CD4-positive, alpha-beta T cell treated with Interleukin-4 for 1 hour (primary cell): ENCODE data around the gene ABHD12B.

Experiments
- DNase-seq, 2 donors: peaks; one replicate each; pipeline ENCODE4 v3.0.0-alpha.2; 2020 to 2022

ABHD12B gene, protein sequence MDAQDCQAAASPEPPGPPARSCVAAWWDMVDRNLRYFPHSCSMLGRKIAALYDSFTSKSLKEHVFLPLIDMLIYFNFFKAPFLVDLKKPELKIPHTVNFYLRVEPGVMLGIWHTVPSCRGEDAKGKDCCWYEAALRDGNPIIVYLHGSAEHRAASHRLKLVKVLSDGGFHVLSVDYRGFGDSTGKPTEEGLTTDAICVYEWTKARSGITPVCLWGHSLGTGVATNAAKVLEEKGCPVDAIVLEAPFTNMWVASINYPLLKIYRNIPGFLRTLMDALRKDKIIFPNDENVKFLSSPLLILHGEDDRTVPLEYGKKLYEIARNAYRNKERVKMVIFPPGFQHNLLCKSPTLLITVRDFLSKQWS

DNA sequence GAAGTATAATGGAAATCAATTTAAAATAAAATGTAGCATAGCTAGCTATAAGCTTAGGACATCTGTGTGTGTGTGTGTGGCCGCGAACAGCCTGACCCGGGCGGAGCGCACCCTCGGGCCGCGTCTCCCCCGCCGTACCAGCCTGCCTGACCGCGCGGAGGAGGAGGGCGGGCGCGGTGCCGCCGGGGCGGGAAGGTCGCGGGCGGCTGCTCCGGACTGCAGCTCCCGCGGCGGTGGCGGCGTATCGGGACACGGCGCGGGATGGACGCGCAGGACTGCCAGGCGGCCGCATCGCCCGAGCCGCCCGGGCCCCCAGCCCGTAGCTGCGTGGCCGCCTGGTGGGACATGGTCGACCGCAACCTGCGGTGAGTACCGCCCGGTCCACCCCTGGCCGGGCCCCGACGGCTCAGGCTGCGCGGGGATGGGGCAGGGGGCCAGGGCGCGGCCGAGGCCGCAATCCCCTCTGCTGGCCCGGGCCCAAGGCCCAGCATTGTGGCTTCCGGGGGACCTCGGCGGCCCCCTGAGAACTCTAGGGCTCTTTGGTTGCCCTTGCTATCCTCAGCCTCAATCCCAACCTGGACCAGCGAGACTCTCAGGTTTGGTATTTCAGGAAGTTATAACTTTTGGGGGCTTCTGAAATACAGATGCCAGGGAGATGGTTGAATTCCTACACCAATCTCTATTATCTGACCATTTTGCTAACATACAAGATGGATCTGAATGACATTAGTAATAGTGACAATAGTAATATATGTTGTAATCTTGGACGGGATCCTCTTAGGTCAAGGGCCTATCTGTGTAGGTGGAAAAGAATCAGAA lies at the start of gene ABHD12B:
TSS of gene ABHD12B (plus strand) at position 140 of the 819 bp plus-strand sequence. CDS start at position 262, 122 bp downstream.
- no peak for DNase-seq

DNA sequence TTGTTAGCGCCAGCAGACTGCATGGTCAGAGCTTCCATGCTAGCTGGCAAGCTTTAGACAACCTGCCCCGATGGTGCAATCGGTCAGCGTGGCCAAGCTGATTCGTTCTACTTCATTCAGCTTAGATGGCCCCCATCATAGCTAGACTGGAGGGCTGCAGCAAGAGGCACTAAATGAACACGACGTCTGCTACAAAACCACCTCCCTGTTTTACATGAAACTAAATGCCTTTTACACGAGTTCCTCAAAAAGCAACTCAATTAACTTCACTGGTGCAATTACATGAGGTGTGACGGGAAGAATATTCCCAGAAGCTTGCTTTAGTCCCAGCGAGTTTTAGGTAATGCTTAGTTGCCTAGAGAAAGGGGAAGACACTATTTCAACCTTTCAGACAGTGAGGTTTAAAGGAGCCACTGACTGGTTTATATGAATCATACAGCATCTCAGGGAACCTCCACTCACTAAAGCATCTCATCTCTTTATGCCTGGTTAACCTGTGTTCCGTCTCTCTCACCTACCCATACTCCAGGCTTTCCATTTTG lies 49.3 kb upstream of the ABHD12B start:
- DNase-seq: no peak

DNA sequence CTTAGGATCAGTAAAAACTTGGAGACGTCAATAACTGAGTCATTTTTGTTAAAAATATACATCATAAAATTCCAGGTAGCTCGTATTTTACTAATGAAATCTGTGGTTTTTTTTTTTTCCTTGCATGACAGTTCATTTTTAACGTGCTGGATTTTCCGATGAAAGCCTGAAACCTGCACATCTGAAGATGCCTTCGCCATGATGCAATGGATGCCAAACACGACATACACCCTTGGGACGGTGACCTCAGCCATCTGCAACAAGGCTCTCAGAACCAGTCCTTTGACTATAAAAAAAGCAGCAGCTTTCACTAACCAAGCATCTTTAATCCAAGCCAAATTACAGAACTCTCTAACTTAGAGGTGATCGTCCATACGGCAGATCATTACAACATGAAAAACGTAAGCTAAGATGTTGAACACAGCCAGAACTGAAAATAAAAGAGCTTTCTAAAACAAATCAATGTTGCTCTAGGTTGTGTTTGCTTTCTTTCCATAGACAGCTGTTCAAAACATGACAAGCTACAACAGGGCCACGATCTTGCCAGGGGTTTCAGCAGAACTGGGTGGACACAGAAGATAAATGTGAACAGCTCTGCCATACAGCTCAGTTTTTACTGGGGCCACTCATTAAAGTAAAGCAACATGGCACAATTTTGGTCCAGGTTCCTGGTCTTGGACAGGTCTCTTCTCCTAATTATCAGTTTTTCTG lies 48.6 kb upstream of the ABHD12B start:
- DNase-seq: peak in 1 of 2 donors; percentile 19

DNA sequence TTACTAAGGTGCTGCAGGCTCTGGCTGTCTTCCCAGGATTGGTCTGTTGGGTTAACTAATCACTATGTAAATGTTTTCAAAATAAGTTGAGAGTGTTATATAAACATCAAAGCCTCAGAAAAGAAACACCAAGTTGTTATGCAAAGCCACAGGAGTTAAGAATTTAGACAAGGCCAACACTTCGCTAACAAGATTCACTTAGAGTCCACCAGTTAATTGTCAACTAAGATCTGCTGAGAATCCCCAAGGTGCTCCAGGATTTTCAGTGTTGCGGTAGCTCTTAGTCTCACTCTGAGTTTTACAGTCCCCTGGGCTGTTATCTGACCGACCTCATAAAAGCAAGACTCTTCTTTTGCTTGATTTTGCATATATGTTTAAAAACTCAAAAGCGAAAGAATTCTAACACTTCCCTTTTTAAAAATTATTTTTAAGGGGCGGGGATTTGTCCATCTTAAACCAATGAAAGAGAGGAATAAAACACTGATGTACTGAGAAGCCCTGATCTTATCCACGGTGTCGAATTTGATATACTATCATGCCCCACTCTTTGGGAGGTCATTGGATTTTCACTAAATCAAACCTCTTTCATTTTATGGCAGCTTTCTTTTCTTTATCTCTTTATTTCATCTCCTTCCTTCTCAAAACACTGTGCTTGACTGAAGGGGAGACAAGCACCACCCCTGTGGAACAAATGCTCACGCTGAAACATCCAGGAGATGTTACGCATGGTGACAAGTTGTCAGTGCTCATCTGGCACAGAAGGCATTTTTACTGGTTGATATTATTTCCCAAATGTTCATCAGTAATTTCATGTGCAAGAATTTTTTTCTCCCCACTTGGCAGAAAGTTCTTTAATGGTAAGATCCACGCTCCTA lies 47.9 kb upstream of the ABHD12B start:
- peak in 1 of 2 donors; percentile 45 for DNase-seq

DNA sequence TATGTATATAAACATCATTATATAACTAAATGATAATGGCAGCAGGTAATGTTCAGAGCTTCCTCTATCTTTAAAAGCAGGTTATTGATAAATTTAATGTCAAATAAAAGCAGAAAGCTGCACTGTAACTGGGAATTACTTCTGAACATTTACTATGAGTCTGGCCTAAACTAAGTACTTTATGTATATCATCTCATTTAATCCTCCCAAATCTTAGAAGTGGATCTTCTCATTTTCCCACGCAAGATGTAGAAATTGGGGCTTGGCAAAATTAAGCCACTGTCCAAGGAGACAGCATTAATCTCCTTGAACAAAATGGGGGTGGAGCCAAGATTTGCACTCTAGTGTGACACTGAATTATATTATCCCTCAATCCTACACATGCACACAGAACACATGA lies 46.5 kb upstream of the ABHD12B start:
- DNase-seq: no peak

DNA sequence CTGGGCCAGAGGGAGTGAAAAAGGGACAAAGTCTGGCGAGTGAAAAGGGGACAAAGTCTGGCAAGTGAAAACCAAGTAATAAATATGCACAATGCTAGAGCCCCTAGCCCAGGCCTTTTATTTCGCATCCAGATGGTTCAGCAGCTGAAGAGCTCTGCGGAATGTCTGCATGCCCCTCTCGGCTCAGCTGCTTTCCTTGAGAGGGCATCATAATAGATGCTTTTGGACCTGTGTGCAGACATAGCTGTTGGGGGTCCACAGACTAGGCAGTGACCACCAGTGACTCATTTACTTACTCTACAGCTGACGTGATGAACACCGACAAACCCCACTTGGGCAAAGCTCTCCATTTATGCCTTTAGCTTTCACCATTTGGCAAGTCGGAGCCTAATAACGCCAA lies 45.2 kb upstream of the ABHD12B start:
- no peak for DNase-seq

DNA sequence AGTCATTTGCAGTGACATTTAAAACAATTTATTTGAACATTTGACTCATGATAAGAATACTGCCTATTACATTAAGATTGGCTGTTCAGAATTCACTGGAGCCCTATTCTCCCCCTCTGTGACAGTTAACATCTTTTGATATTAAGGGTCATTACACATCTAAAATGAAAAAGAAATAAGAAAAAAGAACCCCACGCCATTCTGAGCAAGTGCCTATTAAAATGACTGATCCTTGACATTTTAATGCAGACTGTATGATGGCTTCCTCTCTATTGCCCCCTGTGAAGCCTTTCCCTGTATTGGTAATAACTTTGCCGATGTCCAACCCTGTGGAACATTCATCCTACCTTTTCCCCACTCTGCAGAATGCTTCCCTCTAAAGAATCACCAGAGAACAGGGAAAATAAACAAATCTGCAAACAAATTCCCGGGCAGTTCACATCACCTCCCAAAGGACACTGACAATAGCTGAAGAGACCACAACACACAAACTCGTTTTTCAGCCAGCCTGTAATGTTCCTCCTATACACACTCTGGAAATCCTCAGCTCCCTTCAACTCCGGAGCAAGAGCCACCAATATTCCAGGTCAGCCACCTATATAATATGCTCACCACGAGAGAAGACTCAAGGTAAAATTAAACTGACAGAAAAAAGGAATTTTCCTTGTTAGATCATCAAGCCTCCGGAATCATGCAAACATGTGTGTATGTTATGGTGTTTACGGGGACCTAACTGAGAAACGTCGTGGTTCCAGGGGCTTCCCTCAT lies 42.9 kb upstream of the ABHD12B start:
- DNase-seq: no peak

DNA sequence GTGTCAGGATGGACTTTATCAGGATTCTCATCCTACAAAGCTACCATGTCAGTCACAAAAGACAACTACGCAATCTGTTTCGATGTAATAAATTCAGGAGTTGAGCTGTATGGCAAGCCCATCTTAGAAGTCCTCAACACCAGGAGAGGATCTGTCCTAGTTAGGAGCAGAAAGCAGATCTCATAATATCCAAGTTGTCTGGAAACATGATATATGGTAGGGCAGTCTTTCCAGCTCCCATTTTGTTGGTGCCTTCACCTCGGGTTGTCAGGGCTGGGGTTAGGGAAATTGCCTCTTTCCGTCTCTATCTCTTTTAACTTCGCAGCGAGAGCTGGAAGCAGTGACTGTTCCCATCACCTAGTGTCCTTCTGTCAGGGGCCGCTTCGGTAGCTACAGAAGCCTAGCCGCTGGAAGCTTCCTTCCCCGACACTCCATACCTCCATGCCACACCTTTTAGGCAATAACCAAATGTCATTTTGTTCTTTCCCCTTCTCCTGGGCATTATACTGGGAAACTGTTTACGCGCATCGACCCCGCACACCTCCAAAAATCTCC lies 42.3 kb upstream of the ABHD12B start:
- DNase-seq: no peak

DNA sequence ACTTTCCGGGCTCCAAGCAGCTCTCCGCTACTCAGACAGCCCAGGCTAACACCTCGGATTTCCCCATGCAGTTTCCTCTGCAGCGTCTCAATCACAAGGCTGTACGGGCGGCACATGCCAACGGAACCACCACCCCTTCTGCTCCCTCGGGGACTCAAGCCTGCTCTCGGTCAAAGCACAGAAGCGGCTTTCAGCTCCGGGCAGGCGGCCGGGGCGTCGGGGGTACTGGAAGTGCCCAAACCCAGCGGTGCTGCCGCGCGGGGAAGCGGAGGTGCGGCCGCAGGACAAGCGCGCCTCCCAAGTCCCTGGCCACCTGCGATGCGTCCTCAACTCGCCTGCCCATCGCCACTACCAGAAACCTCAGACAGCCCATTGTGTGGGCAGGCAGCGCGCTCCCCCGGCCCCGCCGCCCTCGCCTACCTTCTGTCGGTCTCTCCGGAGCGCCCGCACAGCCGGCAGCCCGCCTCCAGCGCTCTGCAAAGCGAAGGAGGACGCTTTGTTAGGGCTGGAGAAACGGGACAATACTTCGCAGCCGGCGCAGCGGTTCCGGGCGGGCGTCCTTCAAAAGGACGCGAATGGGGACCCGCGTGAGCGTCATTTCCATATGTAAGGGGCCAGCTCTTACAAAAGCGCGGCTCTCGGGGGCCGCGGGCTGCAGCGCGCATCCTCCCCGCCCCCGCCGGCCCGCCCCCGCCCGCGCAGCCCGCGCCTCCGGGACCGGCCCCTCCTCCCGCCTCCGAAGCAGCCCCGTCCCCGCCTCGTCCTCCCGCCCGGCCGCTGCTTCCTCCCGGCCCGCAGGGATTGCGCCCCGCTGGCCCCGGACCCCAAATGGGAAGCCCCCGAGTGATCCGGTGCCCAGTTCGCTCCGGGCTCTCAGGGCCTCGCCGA lies 41.6 kb upstream of the ABHD12B start:
- peak; percentile 66 to 72 for DNase-seq

DNA sequence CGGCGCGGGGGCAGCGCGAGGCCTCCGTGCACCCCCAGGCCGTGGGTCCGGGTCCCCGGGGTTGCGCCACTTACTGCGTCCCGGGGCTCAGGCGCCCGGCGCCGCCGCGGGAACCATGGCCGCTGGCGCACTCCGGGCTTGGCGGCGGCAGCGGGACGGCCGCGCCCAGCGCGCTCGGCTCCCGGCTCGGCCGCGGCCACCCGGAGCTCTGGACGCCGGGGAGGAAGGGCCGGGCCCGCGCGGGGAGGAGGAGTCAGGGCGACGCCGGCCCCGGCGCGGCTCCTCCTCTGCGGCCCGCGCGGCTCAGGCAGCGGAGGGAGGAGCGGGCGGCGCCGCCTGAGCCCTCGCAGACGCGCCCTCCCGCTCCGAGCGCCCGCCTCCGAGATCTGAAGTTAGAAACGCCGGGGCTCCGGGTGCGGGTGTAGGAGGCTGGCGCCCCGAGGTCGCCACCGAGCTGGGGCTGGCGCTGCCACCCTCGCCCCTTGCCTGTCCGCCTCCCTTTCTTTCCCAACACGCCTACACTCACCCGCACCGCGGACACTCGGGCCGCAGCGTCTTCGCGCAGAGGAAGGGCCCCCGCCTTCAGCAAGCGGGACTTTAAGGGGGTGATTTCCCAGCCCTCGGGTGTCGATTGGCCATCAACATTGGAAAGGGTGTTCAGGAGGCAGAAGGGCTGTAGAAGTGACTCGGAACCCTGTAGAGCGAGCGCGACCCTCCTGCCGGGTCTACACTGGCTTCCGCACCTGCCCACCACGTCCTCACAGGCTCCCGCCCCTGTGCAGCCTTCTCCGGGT lies 40.7 kb upstream of the ABHD12B start, which contains the start of gene NIN:
TSS of gene NIN (minus strand) at position 231 of the 794 bp plus-strand sequence. CDS start 9,106 bp downstream, outside the sequence.
- DNase-seq: peak; percentile 66 to 69

DNA sequence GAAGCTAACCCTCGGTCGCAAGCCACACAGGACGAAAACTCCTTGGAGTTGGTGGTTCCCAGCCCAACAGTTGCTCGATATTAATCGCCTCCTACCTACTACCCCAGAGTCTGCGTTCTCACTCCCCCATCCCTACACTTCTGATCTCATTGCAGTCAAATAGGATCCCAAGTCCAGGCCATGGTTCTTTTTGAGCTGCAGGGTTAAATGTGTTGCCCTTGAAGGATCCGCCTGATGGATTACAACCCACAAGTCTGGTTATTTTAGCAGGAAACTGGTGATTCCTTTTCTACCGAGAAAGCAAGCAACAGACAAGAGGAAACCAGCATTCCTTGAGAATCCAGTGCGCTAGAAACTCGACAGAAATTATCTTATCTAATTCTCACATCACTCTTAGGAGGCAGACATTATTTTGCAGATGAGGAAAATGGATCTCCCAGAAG lies 40.1 kb upstream of the ABHD12B start:
- DNase-seq: no peak

DNA sequence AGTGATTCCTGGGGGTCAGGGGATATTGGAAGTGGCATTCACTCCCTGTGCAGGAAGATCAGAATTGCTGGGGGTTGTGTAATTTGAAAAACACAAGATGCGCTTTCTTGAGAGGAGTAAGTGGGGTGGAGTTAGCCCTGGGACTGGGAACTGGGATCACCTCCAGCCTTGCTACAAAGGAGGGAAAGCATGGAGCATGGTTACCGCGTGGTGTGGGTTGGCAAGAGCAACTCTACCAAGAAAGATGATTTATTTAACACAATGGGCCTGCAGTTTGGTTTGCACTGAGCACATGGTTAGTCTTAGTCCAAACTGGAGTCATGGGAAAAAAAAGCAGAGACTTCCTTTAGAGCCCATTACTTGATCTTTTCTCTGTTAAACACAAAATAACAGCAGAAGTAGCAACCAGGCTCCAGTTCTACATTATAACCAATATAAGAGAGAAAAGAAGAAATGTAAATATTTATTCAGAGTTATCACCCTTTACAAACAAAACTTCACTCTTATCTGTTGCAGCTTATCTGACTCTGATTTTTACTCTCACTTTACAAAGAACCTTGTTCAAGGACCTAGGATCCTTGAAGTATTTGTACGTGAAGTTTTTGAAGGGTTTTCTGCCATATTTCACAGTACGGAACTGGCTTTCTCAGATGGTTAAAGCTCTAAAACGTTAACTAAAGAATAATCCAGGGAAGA lies 38.8 kb upstream of the ABHD12B start:
- DNase-seq: no peak

DNA sequence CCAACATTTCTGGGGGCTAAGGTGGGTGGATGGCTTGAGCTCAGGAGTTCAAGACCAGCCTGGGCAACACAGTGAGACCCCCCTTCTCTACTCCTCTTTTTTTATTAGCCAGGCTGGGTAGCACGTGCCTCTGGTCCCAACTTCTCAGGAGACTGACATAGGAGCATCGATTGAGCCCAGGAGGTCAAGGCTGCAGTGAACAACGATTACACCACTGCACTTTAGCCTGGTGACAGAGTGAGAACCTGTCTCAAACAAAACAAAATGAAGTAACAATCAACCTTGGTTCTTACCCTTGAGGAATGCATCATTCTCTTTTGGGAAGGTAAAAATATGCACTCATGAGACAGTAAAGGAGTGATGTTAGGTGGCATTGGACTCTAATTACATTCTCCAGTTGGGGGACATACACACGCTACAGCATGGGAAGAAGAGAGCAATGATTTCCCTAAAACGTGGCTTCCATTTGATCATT lies 37.0 kb upstream of the ABHD12B start:
- no peak for DNase-seq

DNA sequence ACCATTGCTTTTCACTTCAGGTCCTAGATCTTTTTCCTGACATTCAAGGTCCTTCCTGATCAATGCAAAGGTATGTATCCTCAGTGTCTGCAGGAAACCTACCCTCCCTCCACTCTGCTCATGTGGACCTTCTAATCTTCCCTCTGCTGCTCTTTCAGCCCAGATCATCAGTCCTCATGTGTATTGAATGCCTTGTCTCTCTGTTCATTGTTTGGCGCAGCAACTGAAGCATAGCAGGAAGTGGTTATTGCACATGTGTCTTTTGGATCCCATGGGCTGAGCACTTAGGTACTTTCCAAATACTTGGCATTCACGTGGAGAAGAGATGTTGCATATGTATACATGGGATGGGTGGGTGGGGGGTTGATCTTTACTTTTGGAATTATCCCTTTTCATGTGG lies 36.6 kb upstream of the ABHD12B start:
- DNase-seq: peak; percentile 38 to 48

DNA sequence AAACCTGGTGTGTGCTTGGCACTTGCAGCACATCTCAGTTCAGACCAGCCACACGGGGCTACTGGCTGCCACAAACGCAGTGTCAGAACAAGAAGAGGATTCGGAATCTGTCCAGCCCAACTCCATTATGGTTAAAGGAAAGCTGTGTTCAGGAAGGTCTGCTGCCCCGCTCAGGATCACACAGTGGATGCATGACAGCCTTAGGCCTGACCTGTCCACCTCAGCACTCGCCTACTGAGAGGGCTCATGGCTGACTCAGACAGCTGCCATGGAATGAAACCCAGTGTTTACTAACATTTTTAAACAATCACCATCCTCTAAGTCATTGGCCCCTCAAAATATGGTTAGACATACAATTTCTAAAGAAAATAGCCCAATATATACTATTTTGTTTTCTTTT lies 35.3 kb upstream of the ABHD12B start:
- no peak for DNase-seq

DNA sequence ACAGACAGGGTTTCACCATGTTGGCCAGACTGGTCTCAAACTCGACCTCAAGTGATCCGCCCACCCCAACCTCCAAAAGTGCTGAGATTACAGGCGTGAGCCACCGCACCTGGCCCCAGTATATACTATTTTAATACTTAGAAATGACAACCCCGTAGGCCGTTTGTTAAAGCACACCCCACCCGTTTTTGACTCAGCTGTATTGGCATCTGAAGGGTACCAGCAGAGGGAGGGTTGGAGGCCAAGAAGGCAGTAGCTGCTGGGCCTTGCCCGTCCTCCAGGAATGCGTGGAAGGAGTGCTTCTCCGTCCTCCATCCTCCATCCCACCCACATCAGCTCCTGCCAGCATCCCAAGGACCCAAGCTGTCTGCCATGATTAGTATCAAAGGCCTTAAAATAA lies 34.6 kb upstream of the ABHD12B start:
- DNase-seq: no peak

DNA sequence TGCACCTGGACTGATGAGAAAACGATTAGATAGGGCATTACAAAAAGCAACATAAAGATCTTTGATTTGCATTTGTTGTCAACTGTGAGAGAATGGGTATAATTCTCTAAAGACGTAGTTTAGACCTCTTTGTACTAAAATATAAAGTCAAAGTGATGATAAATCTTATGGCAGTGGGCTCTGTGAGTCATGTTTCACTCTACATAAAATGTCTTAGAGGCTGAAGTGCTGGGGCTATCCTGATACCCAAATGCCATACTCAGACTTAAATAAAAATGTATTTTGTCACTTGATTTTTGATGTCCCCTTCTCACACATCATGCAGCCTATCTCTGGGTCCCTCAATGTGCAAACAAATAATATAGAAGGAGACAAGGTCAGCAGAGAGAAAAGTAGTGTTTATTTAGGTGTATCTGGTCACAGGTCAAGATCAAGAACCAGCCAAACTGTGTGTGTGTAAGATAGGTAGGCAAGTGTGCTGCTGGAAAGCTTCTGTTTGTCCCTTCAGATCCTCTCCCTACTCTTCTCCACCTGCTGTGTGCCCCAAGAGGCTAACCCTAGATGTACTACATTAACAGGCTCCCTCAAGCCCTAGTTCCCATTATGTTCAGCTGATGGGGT lies 33.9 kb upstream of the ABHD12B start:
- no peak for DNase-seq

DNA sequence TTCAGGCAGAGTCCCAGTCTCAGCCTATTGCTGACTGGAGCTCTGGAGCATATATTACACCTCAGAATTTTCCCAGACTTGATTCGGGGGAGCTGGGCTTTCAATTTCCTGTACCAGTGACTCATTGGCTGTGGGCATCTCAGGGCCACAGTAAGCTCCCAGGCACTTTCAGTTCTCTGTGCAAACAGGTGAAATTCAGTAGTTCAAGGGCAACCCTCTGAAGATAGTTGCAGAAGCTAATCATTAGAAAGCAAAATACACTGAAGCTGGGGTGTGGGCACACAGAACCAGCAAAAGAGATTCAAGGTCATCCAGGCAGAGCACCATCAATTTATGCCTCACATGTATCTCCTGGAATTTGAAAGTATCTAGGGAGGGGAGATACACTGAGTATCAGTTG lies 32.8 kb upstream of the ABHD12B start:
- no peak for DNase-seq
